HCT116 (cell line): ENCODE data around the gene MAP4.

Experiments
- CEBPB ChIP-seq: IDR thresholded peaks from 2 replicates; pipeline ENCODE4 v1.6.1; 2012; ENCODE audit warnings: low read depth
- EZH2 ChIP-seq: fragments of 200-600 bp; sonication (generic); IDR thresholded peaks from 2 replicates; pipeline ENCODE4 v1.6.1; 2017; ENCODE audit warnings: antibody characterized with exemption, mixed run types
- FOSL1 ChIP-seq: IDR thresholded peaks from 2 replicates; pipeline ENCODE4 v1.6.1; 2012; ENCODE audit warnings: low read depth
- POLR2A ChIP-seq: IDR thresholded peaks from 2 replicates; pipeline ENCODE4 v1.7.0; 2011; ENCODE audit warnings: borderline replicate concordance; ENCODE audit not compliant: insufficient read depth, insufficient read length; ENCODE audit errors: extremely low read depth
- YY1 ChIP-seq: IDR thresholded peaks from 2 replicates; pipeline ENCODE4 v1.6.1; 2011; ENCODE audit warnings: low read length, low read depth, moderate library complexity, mild to moderate bottlenecking; ENCODE audit not compliant: insufficient replicate concordance; ENCODE audit errors: extremely low read depth
- ZFX ChIP-seq: fragments of 450-650 bp; IDR thresholded peaks from 2 replicates; pipeline ENCODE4 v1.6.1; 2017
- TF ChIP-seq, protein P1 (sequence below), 3 experiments: fragments of 200-600 bp in 1 of 3; sonication (generic) in 1 of 3; IDR thresholded peaks in 2 of 3; conservative IDR thresholded peaks in 1 of 3; 2 replicates each; pipeline ENCODE4 v1.5.1; 2012 to 2017; ENCODE audit warnings: low read depth in 2 of 3, low read length in 2 of 3, antibody characterized with exemption in 1 of 3, borderline replicate concordance in 1 of 3, control low read depth in 1 of 3, mild to moderate bottlenecking in 1 of 3, mixed read lengths in 1 of 3, mixed run types in 1 of 3, moderate library complexity in 1 of 3; ENCODE audit not compliant: insufficient read depth in 1 of 3
- TF ChIP-seq, protein P2 (sequence below): IDR thresholded peaks from 2 replicates; pipeline ENCODE4 v1.6.1; 2012
- TF ChIP-seq, protein P3 (sequence below): IDR thresholded peaks from 2 replicates; pipeline ENCODE4 v1.6.1; 2012
- TF ChIP-seq, protein P4 (sequence below): IDR thresholded peaks from 2 replicates; pipeline ENCODE4 v1.6.1; 2012; ENCODE audit warnings: low read depth

DNA sequence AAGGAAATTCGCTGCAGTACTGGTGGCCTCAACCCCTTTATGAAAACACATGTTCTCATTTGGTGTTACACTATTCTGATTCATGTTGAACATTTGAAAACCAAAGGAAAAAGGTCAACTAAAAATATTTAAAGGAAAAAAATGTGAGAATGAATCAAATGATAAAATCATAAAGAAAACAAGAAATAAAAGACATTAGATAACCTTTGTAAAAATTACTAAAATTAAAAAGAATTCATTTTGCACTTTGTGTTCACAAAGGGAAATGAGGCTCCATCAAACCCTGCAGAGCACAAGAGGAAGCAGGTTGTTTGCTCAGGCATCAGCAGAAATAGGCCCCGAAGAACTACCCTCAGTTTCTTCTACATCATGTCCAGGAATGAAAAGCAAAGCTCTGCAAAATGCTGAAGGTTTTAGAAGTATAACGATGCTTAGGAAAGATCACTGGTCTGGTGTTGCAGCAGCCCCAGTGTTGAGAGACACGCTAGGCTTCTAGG is 41.2 kb downstream of the MAP4 start:
- TF ChIP-seq, protein P1, sequence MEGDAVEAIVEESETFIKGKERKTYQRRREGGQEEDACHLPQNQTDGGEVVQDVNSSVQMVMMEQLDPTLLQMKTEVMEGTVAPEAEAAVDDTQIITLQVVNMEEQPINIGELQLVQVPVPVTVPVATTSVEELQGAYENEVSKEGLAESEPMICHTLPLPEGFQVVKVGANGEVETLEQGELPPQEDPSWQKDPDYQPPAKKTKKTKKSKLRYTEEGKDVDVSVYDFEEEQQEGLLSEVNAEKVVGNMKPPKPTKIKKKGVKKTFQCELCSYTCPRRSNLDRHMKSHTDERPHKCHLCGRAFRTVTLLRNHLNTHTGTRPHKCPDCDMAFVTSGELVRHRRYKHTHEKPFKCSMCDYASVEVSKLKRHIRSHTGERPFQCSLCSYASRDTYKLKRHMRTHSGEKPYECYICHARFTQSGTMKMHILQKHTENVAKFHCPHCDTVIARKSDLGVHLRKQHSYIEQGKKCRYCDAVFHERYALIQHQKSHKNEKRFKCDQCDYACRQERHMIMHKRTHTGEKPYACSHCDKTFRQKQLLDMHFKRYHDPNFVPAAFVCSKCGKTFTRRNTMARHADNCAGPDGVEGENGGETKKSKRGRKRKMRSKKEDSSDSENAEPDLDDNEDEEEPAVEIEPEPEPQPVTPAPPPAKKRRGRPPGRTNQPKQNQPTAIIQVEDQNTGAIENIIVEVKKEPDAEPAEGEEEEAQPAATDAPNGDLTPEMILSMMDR (IDR thresholded peaks at IDR 0.05 in 2 of 3, conservative IDR thresholded peaks at IDR 0.05 in 1 of 3; ENCODE audit: borderline replicate concordance in 1 of 3, insufficient read depth in 1 of 3, low read depth in 2 of 3, low read length in 2 of 3): no peak
- TF ChIP-seq POLR2A: no peak
- TF ChIP-seq, protein P2, sequence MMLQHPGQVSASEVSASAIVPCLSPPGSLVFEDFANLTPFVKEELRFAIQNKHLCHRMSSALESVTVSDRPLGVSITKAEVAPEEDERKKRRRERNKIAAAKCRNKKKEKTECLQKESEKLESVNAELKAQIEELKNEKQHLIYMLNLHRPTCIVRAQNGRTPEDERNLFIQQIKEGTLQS: no peak
- no peak for TF ChIP-seq ZFX
- no peak for TF ChIP-seq YY1
- TF ChIP-seq, protein P3, sequence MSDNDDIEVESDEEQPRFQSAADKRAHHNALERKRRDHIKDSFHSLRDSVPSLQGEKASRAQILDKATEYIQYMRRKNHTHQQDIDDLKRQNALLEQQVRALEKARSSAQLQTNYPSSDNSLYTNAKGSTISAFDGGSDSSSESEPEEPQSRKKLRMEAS: no peak
- TF ChIP-seq EZH2: no peak
- TF ChIP-seq, protein P4, sequence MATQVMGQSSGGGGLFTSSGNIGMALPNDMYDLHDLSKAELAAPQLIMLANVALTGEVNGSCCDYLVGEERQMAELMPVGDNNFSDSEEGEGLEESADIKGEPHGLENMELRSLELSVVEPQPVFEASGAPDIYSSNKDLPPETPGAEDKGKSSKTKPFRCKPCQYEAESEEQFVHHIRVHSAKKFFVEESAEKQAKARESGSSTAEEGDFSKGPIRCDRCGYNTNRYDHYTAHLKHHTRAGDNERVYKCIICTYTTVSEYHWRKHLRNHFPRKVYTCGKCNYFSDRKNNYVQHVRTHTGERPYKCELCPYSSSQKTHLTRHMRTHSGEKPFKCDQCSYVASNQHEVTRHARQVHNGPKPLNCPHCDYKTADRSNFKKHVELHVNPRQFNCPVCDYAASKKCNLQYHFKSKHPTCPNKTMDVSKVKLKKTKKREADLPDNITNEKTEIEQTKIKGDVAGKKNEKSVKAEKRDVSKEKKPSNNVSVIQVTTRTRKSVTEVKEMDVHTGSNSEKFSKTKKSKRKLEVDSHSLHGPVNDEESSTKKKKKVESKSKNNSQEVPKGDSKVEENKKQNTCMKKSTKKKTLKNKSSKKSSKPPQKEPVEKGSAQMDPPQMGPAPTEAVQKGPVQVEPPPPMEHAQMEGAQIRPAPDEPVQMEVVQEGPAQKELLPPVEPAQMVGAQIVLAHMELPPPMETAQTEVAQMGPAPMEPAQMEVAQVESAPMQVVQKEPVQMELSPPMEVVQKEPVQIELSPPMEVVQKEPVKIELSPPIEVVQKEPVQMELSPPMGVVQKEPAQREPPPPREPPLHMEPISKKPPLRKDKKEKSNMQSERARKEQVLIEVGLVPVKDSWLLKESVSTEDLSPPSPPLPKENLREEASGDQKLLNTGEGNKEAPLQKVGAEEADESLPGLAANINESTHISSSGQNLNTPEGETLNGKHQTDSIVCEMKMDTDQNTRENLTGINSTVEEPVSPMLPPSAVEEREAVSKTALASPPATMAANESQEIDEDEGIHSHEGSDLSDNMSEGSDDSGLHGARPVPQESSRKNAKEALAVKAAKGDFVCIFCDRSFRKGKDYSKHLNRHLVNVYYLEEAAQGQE: no peak
- TF ChIP-seq FOSL1: no peak
- no peak for TF ChIP-seq CEBPB
